NB4 (cell line): ENCODE results near the gene DOCK2.
"Not testable (repeated sequence)": the region's sequence is repeated elsewhere in the genome, so short reads cannot be mapped to it uniquely, and the experiment has no call there.

Experiments
- DNase-seq: peaks from one replicate; pipeline ENCODE4 v3.0.0; 2010; ENCODE audit warnings: low read depth
- H3K4me3 ChIP-seq: one replicate; pipeline ENCODE4 v1.5.1; 2011; ENCODE audit warnings: mild to moderate bottlenecking, low read depth, low read length, moderate library complexity
- CTCF ChIP-seq: IDR thresholded peaks from one replicate; pipeline ENCODE4 v1.5.1; 2012; ENCODE audit warnings: low read depth, low read length
- MAX ChIP-seq: IDR thresholded peaks from 2 replicates; pipeline ENCODE4 v1.6.1; 2011; ENCODE audit warnings: low read depth, low read length
- MYC ChIP-seq: IDR thresholded peaks from 2 replicates; pipeline ENCODE4 v1.6.1; 2011; ENCODE audit warnings: low read depth, low read length
- POLR2A ChIP-seq: IDR thresholded peaks from 2 replicates; pipeline ENCODE4 v1.6.1; 2011; ENCODE audit warnings: mild to moderate bottlenecking; ENCODE audit not compliant: insufficient read length; ENCODE audit errors: extremely low read depth

Gene DOCK2

GRCh38 chr5:169946743-169947295 lies 309.7 kb downstream of the DOCK2 start:
- H3K4me3 ChIP-seq = no peak overlapping the region
- no peak for DNase-seq
- TF ChIP-seq CTCF (no peak), MAX (no peak), MYC (no peak), POLR2A (no peak)

GRCh38 chr5:169950333-169950732 lies 313.3 kb downstream of the DOCK2 start:
- DNase-seq = no peak
- no peak overlapping the region for H3K4me3 ChIP-seq
- TF ChIP-seq POLR2A (no peak), CTCF (no peak), MAX (no peak), MYC (no peak)

GRCh38 chr5:169953196-169953595 lies 316.1 kb downstream of the DOCK2 start:
- peak; percentile 71 for DNase-seq
- not testable (repeated sequence) for H3K4me3 ChIP-seq

- TF ChIP-seq POLR2A (no peak), MYC (no peak)
- no peak overlapping the region for H3K4me3 ChIP-seq
- DNase-seq = no peak
Observed at GRCh38 chr5:169954786-169955185, 317.7 kb downstream of the DOCK2 start.

- DNase-seq = no peak
- no peak for TF ChIP-seq MYC
- no peak for TF ChIP-seq CTCF
- no peak for TF ChIP-seq MAX
- no peak for TF ChIP-seq POLR2A
- no peak overlapping the region for H3K4me3 ChIP-seq
Observed at GRCh38 chr5:169956126-169956525, 319.1 kb downstream of the DOCK2 start.

GRCh38 chr5:169956756-169957155 lies 319.7 kb downstream of the DOCK2 start:
- no peak overlapping the region for H3K4me3 ChIP-seq
- peak; percentile 31 for DNase-seq
- TF ChIP-seq POLR2A (no peak), MAX (no peak), CTCF (no peak), MYC (no peak)

- no peak for DNase-seq
- TF ChIP-seq POLR2A (no peak), MAX (no peak)
Observed at GRCh38 chr5:169958278-169958677, 321.2 kb downstream of the DOCK2 start.

GRCh38 chr5:169960659-169961058 lies 323.6 kb downstream of the DOCK2 start:
- no peak overlapping the region for H3K4me3 ChIP-seq
- DNase-seq = no peak
- no peak for TF ChIP-seq MAX
- no peak for TF ChIP-seq POLR2A
- no peak for TF ChIP-seq MYC
- TF ChIP-seq CTCF = no peak

More at GRCh38 chr5:169958278-169958677, 321.2 kb downstream of the DOCK2 start:
- no peak overlapping the region for H3K4me3 ChIP-seq
